Measurements from ENCODE around the gene TRAPPC14.

- TF ChIP-seq CTCF (IDR thresholded peaks at IDR 0.05) (no peak), POLR2AphosphoS5 (IDR thresholded peaks at IDR 0.05) (no peak), POLR2A (IDR thresholded peaks at IDR 0.05) (no peak), EP300 (IDR thresholded peaks at IDR 0.05) (no peak)
Observed at GRCh38 chr7:100120733-100121036, 37.8 kb downstream of the TRAPPC14 start.

All from stomach (tissue), 4 donors.